ENCODE results near the gene CPA1.
A peak's percentile ranks its signal among the peaks of the same experiment; 100 is the strongest.

CPA1 gene

DNA sequence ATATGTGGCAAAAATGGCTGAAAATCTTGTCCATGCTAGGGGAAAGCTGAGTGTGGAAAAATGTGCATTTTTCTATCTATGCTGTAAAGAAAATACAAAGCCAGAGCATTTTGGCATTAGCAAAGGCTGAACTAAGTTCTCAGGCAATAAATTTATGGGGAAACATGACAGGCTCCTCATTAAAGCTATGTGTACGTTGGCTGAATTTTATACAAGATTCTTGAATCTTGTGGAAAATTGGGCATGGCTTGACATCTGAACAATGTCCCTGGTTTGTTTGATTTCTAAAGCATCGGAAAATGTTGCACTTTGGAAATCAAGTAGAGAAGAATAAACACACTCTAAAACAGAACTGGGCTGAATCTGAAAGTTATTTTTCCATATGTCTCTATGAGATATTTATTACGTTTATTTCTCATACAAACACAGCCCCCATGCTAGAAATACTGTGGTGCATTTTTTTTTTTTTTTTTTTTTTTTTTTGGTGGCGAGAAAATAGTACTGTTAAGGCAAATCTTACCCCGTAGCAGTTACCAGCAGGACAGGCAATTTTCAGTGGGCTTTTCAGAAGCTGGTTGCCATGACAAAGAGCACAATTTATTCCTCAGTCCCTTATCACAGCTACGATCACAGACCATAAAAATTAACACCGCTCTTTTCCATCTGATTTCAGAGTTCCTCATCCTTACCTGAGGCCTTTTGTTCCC, 16.9 kb downstream of the CPA1 start:
- peak; percentile 63 for DNase-seq

DNA sequence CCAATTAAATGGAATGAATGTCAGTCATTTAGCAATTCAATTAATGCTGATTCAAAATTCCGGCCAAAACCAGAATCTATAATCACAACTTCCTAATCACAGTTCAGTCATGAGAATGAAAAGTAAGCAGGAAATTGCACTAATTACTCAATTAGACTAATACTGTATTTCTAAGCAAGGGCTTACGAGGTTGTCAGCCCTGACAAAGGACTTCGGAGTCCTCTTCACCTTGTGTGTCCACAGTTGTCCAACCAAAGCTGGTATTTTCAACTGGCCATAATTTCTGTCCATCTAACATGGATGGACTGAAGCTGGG, 17.4 kb downstream of the CPA1 start:
- no peak for DNase-seq

DNA sequence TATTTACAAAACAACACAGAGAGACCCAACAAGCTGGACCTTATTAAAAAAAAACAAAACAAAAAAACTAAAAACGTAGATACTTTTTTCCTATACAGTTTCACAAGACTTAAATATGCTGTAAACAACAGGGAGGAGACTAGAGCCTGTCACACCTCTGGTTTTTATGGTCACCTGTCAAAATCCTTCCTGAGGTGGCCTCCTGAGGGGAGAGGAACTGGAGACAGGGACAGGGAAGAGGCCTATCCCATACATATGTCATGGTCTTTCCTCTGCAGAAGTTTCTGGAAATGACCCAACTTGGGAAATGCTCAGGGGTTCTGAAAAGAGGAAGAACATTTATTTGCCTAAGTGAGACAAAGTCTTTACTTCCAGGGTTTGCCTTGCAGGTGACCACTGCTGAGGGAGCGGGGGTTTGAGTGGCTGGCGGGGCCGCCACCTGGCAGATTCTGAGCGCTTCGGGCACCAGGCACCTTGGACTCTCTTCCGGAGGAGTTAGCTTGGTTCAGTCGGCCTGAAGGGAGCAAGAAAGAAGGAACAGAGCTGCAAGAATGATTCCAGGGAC, 18.3 kb downstream of the CPA1 start:
- no peak for DNase-seq

DNA sequence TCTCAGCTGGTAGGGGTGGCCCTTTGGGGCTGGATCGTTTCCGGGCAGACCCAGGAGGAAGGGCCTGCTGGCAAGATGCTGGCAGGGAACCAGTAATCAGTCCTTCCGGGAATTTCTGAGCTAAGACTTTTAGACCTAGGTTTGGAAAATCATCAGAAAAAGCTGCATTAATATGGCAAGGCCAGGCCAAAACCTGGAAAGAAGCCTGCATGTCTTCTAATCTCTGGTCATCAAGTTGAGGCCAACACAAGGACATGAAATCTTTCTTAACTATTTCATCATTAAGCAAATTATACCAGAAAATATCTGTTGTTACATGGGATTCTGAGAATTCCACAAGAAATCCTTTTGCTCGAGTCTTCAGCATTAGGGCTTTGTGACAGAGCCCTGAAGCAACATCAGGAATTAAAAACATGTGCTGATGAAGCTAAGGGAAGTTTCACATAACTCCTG, 19.9 kb downstream of the CPA1 start:
- DNase-seq, result peak; percentile 92

DNA sequence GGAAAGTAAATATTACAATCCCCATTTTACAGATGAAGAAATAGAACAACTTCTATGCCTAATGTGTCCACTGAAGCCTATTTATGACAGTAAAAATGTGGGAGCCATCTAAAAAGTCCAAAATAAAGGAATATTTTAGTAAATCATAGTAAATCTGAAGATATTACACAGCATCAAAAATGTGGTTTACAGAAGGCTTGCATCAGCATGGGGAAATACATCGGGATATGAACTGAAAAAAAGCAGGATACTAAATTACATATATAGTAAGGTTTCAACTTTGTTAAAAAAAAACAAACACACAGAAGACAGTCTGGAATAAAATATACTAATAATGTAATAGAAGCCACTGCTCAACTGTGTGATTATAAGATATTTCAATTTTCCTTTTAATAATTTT, 20.8 kb downstream of the CPA1 start:
- no peak for DNase-seq

DNA sequence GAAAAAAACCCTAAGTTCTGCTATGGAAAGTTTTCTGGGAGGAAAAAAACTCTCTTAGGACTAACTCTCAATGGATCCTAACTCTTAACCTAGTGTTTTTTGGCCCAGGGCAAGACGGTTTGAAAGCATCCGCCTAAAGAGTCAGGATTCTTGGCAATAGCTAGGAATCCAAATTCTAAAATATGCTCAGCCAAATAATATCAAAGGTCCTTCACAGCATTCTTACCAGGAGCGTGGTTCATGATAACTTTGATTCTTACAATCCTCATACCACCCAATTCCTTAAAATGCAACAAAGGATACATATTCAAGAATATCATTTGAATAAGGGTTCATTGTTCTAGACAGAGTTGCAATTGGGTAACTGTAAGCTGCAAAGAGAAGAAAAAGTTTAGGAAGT, 21.3 kb downstream of the CPA1 start:
- DNase-seq, result no peak

DNA sequence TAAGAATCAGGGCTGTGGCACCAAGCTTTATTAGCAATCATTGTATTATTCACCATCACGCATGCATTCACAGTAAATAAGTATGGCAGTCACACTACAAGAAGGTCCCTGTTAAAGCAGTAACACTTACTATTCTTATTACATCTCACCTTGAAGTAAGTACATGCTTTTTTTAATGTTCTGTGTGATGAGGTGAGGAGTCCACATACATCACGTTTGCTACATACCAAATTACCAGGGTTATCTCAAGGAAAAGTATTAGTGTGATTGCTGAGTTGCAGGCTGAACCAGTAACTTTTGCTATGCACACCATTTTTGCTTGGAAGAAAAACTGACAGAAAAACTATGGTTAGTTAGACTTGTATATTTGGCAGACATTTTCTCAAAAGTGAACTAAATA, 24.7 kb downstream of the CPA1 start:
- no peak for DNase-seq

DNA sequence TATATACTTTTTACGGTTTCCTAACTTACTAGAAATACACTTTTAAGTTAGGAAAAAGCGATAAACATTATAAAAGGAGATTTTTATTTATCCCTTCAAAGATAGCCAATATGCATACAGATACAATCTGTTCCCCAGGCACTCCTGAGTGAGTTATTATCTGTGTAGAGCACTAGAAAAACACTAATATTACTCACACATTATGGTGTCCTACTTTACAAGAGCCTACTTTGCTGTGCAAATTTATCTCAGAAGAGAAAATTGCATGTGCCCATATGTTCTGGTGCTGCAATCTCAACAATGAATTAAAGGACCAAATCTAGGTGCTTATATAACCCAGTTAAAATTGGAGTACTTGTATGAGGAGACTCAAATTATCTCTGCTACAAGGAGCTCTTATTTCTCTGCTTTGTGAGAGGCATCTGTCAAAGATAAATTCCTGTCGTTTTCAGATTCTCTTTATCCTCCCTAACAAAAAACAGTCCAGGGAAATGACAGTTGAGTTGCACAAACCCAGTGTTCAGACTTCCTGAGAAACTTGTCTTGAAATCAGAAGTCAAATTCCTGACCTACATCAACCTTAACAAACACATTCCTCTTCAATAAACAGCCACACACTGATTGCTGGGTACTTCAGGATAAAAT, 28.9 kb downstream of the CPA1 start:
- DNase-seq, result peak; percentile 42

DNA sequence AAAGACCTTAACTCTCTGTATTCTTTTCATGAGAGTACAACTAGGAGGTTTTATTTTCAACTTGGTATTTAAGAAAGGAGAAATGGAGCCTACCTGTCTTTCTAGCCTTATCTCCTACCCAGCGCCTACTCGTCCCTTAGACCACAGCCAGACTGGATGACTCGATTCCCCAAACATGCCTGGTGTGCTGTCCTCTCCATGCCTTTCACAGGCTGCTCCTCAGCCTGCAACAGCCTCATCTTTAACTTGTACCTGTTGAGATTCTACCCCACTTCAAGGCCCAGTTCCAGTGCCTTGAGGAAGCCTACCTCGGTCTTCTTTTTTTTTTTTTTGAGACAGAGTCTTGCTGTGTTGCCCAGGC, 29.4 kb downstream of the CPA1 start:
- no peak for DNase-seq

DNA sequence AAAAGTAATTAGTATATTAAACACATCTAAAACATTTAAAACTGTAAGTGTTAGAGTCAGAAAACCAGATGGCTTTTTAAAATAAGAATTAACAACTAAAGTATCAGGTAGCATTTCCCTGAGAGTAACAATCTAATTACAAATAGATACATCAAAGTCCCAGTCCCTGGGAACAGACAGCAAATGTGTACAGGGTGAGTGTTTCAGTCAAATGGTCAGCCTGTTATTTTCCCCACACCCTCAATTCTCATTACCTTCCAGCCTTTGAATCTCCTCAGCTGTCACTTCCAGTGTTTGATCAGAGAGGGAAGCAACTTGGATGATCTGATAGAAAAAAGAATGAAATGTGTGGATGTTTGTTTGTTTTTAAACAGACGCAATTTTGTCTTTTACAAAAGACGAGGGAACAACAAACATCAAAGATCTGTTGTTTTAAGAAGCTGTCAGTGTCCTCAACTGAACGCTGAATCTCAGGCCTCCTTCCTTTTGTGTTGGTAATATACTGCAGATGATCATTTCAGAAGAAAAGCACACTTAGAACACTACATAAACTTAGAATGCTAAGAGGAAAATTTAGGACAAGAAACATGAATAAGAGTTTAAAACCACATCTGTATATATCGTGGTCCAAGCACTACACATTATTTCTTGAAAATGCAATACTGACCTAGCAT, 30.7 kb downstream of the CPA1 start:
- no peak for DNase-seq

DNA sequence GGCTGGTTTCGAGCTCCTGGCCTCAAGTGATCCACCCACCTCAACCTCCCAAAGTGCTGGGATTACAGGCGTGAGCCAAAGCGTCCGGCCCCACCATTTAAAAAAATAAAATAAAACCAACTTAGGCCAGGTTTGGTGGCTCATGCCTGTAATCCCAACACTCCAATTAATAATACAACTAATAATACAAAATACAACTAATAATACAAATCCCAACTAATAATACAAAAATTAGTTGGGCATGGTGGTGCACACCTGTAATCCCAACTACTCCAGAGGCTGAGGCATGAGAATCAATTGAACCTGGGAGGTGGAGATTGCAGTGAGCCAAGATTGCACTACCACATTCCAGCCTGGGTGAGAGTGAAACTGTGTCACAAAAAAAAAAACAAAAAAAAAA, 32.9 kb downstream of the CPA1 start:
- no peak for DNase-seq

DNA sequence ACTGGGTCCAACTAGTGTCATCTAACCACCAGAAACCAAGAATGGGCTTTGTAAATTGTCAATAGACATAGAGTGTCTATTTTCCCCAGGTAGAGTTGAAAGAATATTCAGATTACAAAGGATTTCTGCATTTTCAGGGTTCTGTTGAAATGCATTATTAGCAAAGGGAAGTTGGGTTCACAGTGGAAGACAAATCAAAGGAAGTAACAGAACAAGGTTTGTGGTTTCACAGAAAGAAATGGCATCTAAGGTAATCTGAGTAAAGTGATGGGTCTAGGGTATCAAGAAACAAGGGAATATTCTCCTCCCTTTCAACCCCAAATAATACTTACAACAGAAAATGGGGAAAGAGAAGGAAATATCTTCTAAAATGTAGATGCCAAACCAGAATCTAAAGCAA, 34.7 kb downstream of the CPA1 start:
- no peak for DNase-seq

DNA sequence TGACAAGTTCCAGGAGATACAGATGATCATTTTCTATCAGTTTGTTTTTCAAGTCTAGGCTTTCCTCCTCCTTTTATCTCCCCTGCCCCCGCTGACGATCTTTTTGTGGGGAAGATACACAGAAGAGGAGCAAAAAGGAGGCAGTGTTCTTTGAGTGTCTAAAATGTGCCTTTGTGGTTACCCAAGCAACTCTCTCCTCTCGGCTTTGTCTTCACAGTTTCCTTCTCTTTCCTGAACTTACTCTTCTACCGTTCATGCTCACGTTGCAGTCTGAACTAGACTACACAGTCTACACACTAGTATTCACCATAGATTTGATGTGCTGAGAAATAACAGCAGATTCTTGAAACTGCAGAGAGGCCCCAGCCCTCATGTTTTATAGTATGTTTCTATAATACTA, 36.9 kb downstream of the CPA1 start:
- DNase-seq, result no peak

DNA sequence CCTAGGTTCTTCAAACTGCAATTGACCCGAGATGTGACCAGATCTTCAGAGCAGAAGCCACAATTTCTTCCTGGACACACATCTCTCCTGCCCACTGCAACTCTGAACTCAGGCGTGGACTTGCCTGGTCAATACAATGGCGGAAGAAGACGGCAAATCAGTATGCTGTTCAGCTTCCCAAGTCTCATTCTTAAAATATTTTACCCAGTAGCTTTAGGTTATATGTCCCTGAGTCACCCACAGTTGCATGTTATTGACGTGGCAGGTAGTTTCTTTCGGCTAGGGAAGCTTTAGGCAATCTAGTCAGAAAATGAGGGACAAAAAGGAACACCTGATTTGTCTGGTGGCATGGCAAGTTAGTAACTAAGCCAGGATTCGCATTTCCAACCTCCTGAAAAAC, 38.0 kb downstream of the CPA1 start:
- DNase-seq, result no peak

DNA sequence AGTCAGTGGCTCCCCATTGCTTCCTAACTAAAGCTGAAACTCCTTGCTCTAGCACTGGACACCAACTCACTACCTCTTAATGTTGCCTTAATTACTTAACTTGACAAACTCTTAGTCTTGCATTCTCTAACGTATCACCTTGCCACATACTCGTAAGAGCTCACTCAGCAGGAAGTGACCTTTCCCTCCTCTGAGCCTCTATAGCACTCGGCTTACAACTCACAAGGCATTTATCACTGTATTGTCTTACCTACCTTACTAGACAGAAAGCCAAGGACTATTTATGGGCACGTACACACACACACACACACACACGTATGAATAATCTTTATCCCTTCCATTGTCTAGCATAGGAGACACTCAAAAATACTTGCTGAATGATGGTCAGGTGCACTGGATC, 39.4 kb downstream of the CPA1 start:
- no peak for DNase-seq

DNA sequence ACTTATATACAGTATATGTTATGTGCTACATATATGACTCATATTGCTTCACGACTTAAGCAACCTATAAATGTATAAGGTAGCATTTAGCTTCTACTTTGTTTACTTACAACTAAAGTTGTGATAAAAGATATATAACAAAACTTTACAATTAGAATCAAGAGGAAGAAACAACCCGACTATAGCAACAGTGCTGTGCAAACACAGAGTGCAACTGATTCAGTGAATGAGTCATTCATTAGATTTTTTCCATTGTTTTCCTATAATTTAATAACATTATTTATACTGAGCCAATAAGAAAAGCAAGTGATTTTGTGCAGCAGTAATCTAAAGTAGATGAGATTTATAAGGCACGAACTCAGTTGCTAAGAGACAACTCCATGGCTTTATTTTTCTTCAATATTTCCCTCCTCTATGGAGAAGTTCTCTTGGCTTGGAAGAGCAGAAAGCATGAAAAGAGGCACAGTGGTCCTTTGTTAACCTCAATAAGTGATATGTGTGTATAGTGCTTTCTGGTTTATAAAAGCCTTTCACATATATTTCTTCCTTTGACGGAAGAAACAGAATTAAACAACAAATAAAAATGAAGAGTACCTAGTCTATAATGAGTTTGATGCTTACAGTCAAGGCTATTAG, 40.8 kb downstream of the CPA1 start:
- DNase-seq, result no peak

DNA sequence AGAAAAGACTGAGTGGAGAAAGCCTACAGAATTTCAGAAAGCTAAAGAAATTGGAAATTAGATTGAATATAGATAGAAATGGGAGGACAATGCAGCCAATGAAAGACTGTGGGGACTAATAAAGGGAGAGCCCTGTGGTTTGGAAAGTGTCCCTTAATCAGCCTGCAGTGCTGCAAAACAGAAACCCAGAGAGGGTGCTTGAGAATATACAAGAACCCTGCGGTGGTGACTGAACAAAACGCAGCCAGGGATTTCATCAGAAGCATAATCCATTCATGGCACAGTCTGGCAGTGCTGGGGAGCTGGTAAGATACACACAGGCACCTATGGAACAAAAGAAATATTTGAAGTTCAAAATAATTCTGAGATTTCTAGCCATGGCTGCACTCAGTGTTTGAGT, 41.4 kb downstream of the CPA1 start:
- peak; percentile 37 for DNase-seq

DNA sequence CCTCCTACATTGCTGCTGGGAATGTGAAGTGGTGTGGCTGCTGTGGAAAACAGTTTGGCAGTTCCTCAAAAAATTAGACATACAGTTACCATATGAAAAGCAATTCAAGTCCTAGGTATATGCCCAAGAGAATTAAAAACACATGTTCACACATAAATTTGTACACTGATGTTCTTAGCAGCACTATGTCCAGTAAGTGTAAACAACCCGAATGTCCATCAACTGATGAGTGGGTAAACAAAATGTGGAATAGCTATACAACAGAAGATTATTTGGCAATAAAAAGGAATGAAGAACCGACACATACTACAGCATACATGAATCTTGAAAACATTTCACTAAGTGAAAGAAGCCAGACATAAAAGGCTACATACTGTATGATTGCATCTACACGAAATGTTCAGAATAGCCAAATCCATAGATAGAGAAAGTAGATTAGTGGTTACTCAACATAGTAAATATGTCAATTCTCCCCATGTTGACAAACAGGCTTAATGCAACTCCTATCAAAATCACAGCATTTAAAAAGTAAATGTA, 43.3 kb downstream of the CPA1 start:
- no peak for DNase-seq

DNA sequence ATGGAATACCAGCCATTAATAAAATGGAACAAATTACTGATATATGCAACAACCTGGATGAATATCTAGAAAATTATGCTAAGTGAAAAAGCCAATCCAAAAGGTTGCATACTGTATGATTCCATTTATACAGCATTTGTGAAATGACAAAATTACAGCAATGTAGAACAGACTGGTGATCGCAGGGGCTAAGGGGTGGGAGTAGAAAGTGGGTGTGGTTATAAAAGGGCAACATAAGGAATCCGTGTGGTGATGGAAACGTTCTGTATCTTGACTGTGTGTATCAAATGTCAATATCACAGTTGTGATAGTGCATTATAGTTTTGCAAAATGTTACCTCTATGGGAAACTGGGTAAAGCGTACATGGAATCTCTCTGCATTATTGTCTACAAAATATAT, 45.5 kb downstream of the CPA1 start:
- no peak for DNase-seq

DNA sequence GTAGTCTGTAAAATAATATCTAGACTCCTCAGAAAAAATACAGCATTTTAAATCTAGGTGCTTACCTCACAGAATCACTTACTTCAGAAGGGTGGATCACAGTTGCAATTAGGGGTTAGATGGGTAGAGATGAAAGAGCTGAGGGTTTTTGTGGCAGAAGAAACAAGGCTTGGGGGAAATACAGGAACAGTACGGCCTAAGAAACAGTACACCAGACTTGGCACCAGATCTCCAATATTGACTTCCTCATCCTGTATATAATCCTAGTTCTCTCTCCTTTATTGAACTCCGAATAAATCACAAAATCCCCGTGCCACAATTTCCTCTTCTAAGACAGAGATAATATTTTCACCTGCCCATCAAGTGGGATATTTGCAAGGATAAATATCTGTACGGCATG, 46.3 kb downstream of the CPA1 start:
- DNase-seq, result no peak

DNA sequence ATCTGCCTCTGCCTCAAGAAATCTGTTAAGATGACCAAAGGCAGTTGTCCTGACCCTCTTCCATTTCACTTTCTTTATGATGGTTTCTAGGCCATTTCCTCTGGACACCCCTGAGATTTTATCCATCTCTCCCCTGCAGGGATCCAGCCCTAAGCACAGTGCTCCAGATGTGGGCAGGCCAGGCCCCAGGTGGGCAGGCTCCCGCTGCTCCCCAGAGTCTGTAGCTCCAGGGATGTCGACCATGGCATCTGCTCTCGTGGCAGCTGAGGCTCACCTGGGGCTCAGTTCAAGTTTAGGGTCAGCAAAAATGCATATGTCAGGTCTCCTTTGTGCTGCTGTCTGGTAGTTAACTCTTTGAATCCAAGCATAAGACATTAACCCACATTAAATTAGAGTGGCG, 48.7 kb downstream of the CPA1 start:
- no peak for DNase-seq

DNA sequence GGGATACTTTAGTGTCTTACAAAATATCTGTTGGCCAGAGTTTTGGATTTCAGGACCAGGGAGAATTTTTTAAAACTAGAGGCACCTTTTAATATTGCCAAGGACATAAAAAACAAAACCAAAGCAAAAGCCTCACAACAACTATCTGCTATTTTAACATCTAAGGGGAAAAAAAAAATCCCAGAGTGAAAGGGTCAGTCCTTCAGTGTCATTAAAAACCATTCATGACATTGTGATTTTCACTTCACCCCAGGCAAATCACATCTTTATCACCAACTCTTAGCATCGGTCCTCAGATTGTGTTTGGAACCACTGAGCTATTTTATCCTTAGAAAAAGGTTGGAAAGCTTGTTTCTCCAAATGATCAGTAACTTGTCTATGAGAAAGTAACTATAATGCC, 49.8 kb downstream of the CPA1 start:
- DNase-seq, result no peak

DNA sequence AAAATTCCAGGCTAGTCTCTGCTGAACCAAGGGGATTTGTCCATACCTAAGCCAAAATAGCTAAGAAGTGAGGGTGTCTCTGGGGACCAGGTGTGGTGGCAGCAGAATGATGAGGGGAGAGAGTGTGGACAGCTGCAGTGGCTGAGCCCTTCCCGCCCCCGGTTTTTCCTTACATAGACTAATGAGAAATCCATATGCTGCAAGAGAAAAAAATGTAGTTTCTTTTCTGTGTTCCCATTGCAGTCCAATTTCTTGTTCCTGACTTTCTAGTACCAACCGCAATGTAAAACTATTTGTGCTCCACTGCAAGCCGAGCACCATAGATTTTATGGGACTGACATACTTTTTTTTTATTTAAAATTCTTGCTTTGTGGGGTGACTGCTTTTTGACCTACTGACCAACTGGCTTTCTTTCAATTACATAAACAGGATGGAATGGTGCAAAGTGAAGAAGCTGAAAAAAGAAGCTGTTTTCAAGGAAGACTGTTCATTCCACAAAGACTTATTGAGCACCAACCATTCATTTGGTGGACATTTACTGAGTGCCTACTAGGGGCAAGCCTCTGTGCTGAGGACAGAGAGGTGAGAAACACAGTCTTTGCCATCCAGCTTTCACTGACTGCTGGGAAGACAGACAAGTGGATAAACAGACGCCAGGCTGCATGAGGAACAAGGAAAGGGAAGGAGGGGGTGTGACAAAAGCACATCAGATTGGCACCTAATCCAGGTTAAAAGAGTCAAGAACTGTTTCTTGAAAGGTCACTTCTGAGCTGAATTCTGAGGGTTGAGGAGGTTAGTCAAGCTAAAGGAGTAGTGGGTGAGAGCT, 50.8 kb downstream of the CPA1 start:
- DNase-seq, result peak; percentile 94

Measured in fibroblast of skin of right quadriceps (primary cell).